Measurements from ENCODE around the gene KDM2A.

GRCh38 chr11:67280788-67281551, 161.9 kb downstream of the KDM2A start:
- TF ChIP-seq EZH2 (IDR thresholded peaks at IDR 0.05; ENCODE audit: insufficient read depth, low read length), result no peak
- TF ChIP-seq, protein P1, sequence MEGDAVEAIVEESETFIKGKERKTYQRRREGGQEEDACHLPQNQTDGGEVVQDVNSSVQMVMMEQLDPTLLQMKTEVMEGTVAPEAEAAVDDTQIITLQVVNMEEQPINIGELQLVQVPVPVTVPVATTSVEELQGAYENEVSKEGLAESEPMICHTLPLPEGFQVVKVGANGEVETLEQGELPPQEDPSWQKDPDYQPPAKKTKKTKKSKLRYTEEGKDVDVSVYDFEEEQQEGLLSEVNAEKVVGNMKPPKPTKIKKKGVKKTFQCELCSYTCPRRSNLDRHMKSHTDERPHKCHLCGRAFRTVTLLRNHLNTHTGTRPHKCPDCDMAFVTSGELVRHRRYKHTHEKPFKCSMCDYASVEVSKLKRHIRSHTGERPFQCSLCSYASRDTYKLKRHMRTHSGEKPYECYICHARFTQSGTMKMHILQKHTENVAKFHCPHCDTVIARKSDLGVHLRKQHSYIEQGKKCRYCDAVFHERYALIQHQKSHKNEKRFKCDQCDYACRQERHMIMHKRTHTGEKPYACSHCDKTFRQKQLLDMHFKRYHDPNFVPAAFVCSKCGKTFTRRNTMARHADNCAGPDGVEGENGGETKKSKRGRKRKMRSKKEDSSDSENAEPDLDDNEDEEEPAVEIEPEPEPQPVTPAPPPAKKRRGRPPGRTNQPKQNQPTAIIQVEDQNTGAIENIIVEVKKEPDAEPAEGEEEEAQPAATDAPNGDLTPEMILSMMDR (IDR thresholded peaks at IDR 0.05; ENCODE audit: insufficient read depth, low read depth, low read length), result no peak

Data from astrocyte (in vitro differentiated cells and primary cell).